Fibroblast of pulmonary artery (primary cell): ENCODE measurements around the gene PLCH1.

Source experiments
- DNase-seq: peaks from one replicate; pipeline ENCODE4 v3.0.0-alpha.2; 2010; ENCODE audit warnings: low read depth
- H3K4me3 ChIP-seq: replicated peaks from 2 replicates; pipeline ENCODE4 v1.5.1; 2011; ENCODE audit warnings: low read depth, mild to moderate bottlenecking, control low read depth, low read length, moderate library complexity
- TF ChIP-seq, protein P1 (sequence below): IDR thresholded peaks from 2 replicates; pipeline ENCODE4 v1.5.1; 2011; ENCODE audit warnings: mild to moderate bottlenecking, control low read depth, low read length, inconsistent platforms; ENCODE audit errors: missing control alignments

Gene PLCH1

DNA sequence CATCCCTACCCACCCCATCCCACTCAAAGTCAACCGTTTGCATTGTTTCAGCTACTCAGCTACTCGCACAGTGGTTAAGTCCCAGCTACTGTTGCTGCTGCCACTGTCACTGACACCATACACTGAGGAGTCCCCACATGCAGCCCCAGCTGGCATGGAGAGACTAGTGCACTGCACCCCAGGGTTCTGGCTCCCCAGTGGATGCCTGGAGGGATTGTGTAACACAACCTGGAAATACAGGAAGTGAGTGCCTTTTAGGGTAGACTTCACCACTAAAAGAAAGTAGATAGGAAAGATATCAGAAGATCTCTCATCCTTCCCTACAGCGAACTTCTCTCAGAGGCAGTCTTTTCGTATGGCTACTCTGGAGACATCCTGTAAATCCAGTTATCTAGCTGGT is 282.2 kb downstream of the PLCH1 start:
- DNase-seq = no peak
- TF ChIP-seq, protein P1, sequence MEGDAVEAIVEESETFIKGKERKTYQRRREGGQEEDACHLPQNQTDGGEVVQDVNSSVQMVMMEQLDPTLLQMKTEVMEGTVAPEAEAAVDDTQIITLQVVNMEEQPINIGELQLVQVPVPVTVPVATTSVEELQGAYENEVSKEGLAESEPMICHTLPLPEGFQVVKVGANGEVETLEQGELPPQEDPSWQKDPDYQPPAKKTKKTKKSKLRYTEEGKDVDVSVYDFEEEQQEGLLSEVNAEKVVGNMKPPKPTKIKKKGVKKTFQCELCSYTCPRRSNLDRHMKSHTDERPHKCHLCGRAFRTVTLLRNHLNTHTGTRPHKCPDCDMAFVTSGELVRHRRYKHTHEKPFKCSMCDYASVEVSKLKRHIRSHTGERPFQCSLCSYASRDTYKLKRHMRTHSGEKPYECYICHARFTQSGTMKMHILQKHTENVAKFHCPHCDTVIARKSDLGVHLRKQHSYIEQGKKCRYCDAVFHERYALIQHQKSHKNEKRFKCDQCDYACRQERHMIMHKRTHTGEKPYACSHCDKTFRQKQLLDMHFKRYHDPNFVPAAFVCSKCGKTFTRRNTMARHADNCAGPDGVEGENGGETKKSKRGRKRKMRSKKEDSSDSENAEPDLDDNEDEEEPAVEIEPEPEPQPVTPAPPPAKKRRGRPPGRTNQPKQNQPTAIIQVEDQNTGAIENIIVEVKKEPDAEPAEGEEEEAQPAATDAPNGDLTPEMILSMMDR = no peak

DNA sequence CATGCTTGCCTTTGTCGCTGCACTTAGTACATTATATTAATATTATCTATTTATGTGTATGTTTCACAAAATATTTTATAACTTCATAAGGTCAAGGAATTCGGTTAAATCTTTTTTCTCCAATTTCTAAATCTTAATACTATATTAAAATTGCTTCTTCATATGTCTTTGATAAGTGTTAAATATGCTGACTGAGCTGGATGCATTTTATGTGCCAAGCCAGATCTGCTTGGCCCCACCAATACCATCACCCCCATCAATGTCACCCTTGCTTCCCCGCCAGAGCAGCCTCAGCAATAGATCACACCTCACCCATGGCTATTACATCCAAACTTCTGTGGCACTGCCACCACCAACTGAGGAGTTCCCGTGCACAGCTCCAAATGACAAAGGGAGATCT is 287.3 kb downstream of the PLCH1 start:
- TF ChIP-seq, protein P1 = no peak
- H3K4me3 ChIP-seq = no peak overlapping the region
- no peak for DNase-seq

More for the DNA sequence above, 282.2 kb downstream of the PLCH1 start:
- no peak overlapping the region for H3K4me3 ChIP-seq

DNA sequence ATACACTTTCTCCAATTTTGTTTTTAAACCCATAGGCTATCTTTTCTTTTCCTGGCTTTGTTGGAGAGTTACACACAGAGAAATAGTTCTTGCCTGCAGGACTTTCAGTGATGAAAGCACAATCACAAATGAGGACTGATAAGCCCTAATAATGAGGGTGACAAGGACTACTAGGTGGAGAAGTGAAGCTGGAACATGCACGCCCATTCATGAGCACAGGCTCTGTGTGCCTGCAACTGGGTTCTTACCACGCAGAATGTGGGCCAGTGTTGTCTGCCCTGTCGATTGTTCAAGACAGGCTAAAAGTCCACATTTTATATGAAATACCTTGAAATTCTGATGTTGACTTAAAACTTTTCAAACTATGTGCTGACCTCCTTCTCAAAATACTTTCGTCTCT is 289.1 kb downstream of the PLCH1 start:
- H3K4me3 ChIP-seq = no peak overlapping the region
- TF ChIP-seq, protein P1 = no peak
- no peak for DNase-seq

DNA sequence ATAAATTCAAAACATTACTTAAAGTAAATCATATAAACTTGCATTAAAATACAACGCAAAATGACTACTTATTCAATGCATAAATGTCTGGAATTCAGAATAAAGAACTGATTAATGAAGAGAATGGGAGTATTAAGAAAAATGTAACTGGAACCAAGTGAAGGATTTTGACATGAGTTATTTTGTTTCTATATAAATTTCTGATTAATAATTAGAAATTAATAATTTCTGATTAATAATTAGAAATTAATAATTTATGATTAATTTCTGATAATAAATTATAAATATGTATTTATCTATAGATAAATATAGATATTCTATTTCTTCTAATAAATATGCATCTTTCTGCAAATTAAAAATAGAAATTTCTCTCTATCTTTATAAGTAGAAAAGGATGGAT is 291.4 kb downstream of the PLCH1 start:
- TF ChIP-seq, protein P1 = no peak
- no peak overlapping the region for H3K4me3 ChIP-seq
- DNase-seq = no peak

DNA sequence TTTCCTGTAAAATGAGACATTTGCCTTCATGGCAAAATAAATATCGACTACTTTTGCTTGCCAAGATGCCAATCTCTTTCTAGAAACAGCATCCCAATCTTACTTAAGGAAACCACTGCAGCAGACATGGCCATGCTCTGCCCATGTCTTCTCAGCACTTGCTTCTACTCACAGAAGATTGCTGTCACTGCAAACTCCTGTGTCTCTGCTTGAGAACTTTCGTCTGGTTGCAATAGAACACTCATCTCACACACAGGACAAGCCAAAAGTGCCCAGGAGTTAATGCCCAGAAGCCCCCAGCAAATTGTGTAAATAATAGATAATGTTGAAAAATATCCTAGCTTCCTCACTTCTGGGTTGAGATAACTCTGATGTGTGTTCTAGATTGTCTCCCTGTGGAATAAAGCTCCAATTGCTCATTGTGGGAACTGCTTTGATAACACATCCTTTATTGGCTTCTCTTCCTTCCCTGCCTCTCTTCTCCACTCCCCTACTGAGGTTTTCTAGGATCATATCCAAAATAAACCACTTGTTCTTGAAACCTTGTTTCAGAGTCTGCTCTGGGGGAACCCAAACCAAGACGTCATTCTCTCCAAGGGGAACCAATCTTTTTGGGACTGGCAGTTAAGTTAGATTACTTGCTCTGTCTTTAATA is 295.1 kb downstream of the PLCH1 start:
- H3K4me3 ChIP-seq = no peak overlapping the region
- no peak for DNase-seq
- TF ChIP-seq, protein P1 = no peak

DNA sequence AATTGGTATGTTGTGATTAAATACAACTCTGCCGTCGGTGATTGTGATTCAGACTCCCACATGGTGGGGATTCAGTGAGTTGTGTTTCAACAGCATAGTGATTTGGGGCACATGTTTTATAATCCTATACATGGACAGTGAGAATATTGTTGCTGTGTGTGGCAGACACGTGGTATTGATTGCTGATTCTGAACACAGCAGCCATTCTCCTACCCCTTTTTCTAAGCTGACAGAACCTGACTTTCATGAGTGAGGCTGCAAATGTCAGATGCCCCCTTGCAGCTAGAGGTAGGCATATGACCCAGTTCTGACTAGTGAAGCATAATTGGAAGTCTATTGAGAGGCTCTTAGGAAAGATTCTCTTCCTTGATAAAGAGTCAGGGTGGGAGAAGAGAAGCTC is 296.3 kb downstream of the PLCH1 start:
- no peak for DNase-seq
- H3K4me3 ChIP-seq = no peak overlapping the region
- TF ChIP-seq, protein P1 = no peak

DNA sequence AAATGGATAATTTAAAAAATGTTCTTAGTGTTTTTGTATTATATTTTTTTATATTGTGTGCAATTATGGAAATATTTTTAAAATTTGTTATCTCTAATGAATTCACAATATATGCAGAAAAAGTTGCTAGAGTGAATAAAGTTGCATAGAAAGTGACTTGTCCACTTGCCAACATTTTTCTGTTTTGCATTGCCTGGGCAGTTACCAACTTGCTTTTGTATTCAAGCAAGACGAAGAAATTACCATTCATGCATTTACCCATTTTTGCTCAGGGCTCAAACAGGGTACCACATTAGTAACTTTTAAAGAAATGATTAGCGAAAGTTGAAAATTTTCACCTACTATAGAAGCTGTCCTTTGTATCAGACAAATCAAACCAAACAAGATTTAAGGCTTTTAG is 298.5 kb downstream of the PLCH1 start:
- H3K4me3 ChIP-seq = no peak overlapping the region
- no peak for DNase-seq
- TF ChIP-seq, protein P1 = no peak
